Keratinocyte (primary cell): ENCODE data around the gene TRMT61A. TPM values are rescaled to one million over a fixed set of nuclear protein-coding genes. Genes with fewer than 3 reads are reported as not detected.

Source experiments
- DNase-seq: peaks from one replicate; pipeline ENCODE4 v3.0.0-alpha.2; 2011; ENCODE audit warnings: low read depth, missing footprints, low spot score
- FAIRE-seq: peaks from 2 replicates; lab custom pipeline; 2011; peaks lifted over from hg19 to GRCh38; lab: Jason Lieb, UNC
- H2AFZ ChIP-seq: 2 replicates; pipeline ENCODE4 v1.6.0; 2012; ENCODE audit warnings: low read length, control low read depth, inconsistent platforms; ENCODE audit not compliant: control insufficient read depth
- H3K27ac ChIP-seq: 2 replicates; pipeline ENCODE4 v1.5.1; 2011; ENCODE audit warnings: low read length; ENCODE audit not compliant: control insufficient read depth, insufficient read depth
- H3K27me3 ChIP-seq: 3 replicates; pipeline ENCODE4 v1.6.0; 2011; ENCODE audit warnings: low read length; ENCODE audit not compliant: control insufficient read depth, insufficient read depth; ENCODE audit errors: extremely low read depth
- H3K36me3 ChIP-seq, 2 experiments: 2 replicates in 1 of 2; 3 replicates in 1 of 2; pipeline ENCODE4 v1.5.1; 2011; ENCODE audit warnings: low read length in 2 of 2, mild to moderate bottlenecking in 1 of 2; ENCODE audit not compliant: control insufficient read depth in 2 of 2, insufficient read depth in 2 of 2; ENCODE audit errors: extremely low read depth in 1 of 2
- H3K4me1 ChIP-seq: 3 replicates; pipeline ENCODE4 v1.5.1; 2011; ENCODE audit warnings: low read length; ENCODE audit not compliant: control insufficient read depth, insufficient read depth; ENCODE audit errors: extremely low read depth
- H3K4me2 ChIP-seq: 3 replicates; pipeline ENCODE4 v1.6.0; 2011; ENCODE audit warnings: low read depth, low read length; ENCODE audit not compliant: control insufficient read depth, insufficient read depth; ENCODE audit errors: extremely low read depth
- H3K4me3 ChIP-seq, 3 experiments: fragments of 200-600 bp in 1 of 3; sonication (generic) in 1 of 3; 2 replicates in 2 of 3; 3 replicates in 1 of 3; pipeline ENCODE4 v1.5.1; 2011 to 2016; ENCODE audit warnings: low read length in 3 of 3, mild to moderate bottlenecking in 3 of 3, control low read depth in 2 of 3, inconsistent platforms in 1 of 3, low read depth in 1 of 3, mixed read lengths in 1 of 3, mixed run types in 1 of 3, moderate library complexity in 1 of 3; ENCODE audit not compliant: control insufficient read depth in 2 of 3, insufficient read depth in 2 of 3; ENCODE audit errors: extremely low read depth in 1 of 3
- H3K79me2 ChIP-seq: 2 replicates; pipeline ENCODE4 v1.6.0; 2012; ENCODE audit warnings: low read length; ENCODE audit not compliant: control insufficient read depth, insufficient read depth
- H3K9ac ChIP-seq: 3 replicates; pipeline ENCODE4 v1.6.0; 2011; ENCODE audit warnings: low read length; ENCODE audit not compliant: control insufficient read depth, insufficient read depth; ENCODE audit errors: extremely low read depth
- H3K9me1 ChIP-seq: 3 replicates; pipeline ENCODE4 v1.6.0; 2011; ENCODE audit warnings: low read length; ENCODE audit not compliant: control insufficient read depth, insufficient read depth; ENCODE audit errors: extremely low read depth
- H3K9me3 ChIP-seq: 2 replicates; pipeline ENCODE4 v1.5.1; 2012; ENCODE audit warnings: low read depth, low read length; ENCODE audit not compliant: control insufficient read depth
- H4K20me1 ChIP-seq: 3 replicates; pipeline ENCODE4 v1.6.0; 2011; ENCODE audit warnings: low read length; ENCODE audit not compliant: control insufficient read depth, insufficient read depth; ENCODE audit errors: extremely low read depth
- CTCF ChIP-seq, 3 experiments: IDR thresholded peaks in 1 of 3; conservative IDR thresholded peaks in 1 of 3; optimal IDR thresholded peaks in 1 of 3; 2 replicates in 2 of 3; 3 replicates in 1 of 3; pipeline versions ENCODE3 to v1.5.1; 2011; ENCODE audit warnings: low read length in 3 of 3, mild to moderate bottlenecking in 3 of 3, moderate library complexity in 2 of 3, control low read depth in 1 of 3, inconsistent platforms in 1 of 3; ENCODE audit not compliant: insufficient read depth in 2 of 3; ENCODE audit errors: extremely low read depth in 1 of 3
- EZH2 ChIP-seq: IDR thresholded peaks from one replicate; pipeline ENCODE4 v1.6.1; 2012; ENCODE audit warnings: inconsistent platforms, mild to moderate bottlenecking, low read length, moderate library complexity
- dilution Hi-C: fragments of 300-500 bp; cut with MboI; formaldehyde crosslinking; loops from one replicate; pipeline ENCODE4 v1.7.0; 2020; ENCODE audit warnings: low sequenced_read_pairs; ENCODE audit not compliant: extremely low pct_ligation_motif_present
- polyA plus RNA-seq, 5 experiments: library from polyadenylated mRNA; depleted of rRNA in 3 of 5; stranded (reverse) in 3 of 5; stranded (forward) in 1 of 5; unstranded in 1 of 5; fragments of >200 nt; gene quantifications; 1 replicate in 1 of 5; 2 replicates in 3 of 5; 3 replicates in 1 of 5; pipeline versions ENCODE4 v1.2.1 to v1.2.3, GENCODE V29; 2011 to 2012; ENCODE audit warnings: missing spikeins in 2 of 5, low read depth in 1 of 5, low replicate concordance in 1 of 5

The TRMT61A gene
- polyA plus RNA-seq, 1 donor (not counting 4 experiments of a cell fraction or from before 2014, with no cell fraction given) = 4.4 TPM

DNA sequence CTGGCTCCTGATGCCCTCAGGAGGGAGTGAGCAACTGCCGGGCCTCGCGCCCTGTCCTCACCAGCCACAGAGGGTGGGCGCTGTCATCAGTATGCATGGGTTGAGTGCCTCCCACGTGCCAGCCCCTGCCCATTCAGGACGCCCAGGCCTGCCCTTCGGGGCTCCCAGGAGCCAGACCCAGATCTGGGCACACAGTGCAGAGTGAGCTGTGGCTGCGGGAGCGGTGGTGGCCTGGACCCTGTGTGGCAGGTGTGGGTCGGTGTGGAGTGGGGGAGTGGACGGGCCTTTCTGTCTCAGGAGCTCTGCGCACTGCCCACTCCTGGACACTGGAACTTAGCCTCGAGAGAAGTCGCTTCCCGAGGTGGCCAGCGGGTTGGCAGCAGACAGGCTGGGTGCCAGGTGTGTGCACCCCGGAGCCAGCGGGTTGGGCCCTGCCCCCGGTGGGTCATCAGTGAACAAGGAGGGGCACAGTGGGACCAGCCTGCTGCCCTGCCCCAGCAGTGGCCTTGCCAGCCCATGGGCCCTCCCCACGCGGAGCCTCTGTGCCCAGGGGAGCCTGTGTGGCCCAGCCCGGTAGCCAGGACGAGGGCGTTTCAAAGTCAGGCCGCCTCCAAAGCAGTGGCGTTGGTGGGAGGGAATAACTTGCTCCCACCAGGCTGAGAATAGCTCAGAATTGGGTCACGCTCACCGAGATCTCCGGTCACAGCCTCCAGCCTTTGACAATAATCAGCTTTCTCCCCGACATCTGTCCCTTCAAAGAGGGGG lies 9.5 kb downstream of the TRMT61A start:
- peaks cover 0 to 9% of the 10 kb centered on the region in 2 experiments for H3K36me3 ChIP-seq
- no peaks in the 10 kb centered on the region for H3K79me2 ChIP-seq
- no peak overlapping the region for H3K4me3 ChIP-seq
- no peaks in the 10 kb centered on the region for H3K9me1 ChIP-seq
- dilution Hi-C loops = no loop called here
- no peak for DNase-seq
- no peak for TF ChIP-seq EZH2
- TF ChIP-seq CTCF (optimal IDR thresholded peaks at IDR 0.05 in 1 of 3, IDR thresholded peaks at IDR 0.05 in 1 of 3, conservative IDR thresholded peaks at IDR 0.05 in 1 of 3; ENCODE audit: extremely low read depth in 1 of 3, insufficient read depth in 2 of 3, low read length in 3 of 3) = no peak
- no peak overlapping the region for H3K27ac ChIP-seq
- no peak overlapping the region for H2AFZ ChIP-seq
- FAIRE-seq = no peak
- no peak overlapping the region for H3K4me2 ChIP-seq
- peaks cover 29% of the 10 kb centered on the region for H3K4me1 ChIP-seq
- no peaks in the 10 kb centered on the region for H3K9me3 ChIP-seq
- H3K9ac ChIP-seq = no peak overlapping the region
- no peaks in the 10 kb centered on the region for H3K27me3 ChIP-seq
- no peaks in the 10 kb centered on the region for H4K20me1 ChIP-seq

- no peaks in the 10 kb centered on the region for H3K27me3 ChIP-seq
- no peaks in the 10 kb centered on the region for H3K9me1 ChIP-seq
- H3K79me2 ChIP-seq = no peaks in the 10 kb centered on the region
- H3K4me2 ChIP-seq = no peak overlapping the region
- peaks cover 0 to 8% of the 10 kb centered on the region in 2 experiments for H3K36me3 ChIP-seq
- no peak overlapping the region for H2AFZ ChIP-seq
- H3K9me3 ChIP-seq = no peaks in the 10 kb centered on the region
- dilution Hi-C loops = no loop called here
- H3K27ac ChIP-seq = no peak overlapping the region
- no peak overlapping the region for H3K4me3 ChIP-seq
- FAIRE-seq = no peak
- peaks cover 31% of the 10 kb centered on the region for H3K4me1 ChIP-seq
- TF ChIP-seq CTCF (optimal IDR thresholded peaks at IDR 0.05 in 1 of 3, IDR thresholded peaks at IDR 0.05 in 1 of 3, conservative IDR thresholded peaks at IDR 0.05 in 1 of 3; ENCODE audit: extremely low read depth in 1 of 3, insufficient read depth in 2 of 3, low read length in 3 of 3) (no peak), EZH2 (no peak)
- no peak overlapping the region for H3K9ac ChIP-seq
- DNase-seq = no peak
- H4K20me1 ChIP-seq = no peaks in the 10 kb centered on the region
Measured at GRCh38 chr14:103539056-103539825, 10.2 kb downstream of the TRMT61A start.
